ENCODE data around the gene ADCY5.

ADCY5 gene

DNA sequence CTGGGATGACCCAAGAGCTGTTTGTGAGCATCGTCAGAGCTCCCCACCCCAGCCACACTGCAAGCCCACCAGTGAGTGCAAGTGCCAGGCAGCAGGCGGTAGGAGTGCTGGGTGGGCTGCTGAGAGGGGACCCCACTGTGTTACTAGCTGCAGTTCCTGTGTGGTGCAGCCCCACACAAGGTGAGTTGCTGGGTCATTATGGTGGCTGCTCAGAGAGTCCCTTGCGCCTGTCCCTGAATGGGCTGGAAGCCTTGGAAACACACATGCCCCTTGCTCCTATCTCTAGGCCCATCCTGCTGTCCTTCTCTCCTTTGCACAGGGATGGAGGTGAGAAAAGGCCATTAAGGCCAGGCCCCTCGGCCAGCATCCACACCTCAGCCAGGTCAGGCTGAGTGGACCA lies 163.4 kb downstream of the ADCY5 start:
- DNase-seq (ENCODE audit: low spot score) = no peak

DNA sequence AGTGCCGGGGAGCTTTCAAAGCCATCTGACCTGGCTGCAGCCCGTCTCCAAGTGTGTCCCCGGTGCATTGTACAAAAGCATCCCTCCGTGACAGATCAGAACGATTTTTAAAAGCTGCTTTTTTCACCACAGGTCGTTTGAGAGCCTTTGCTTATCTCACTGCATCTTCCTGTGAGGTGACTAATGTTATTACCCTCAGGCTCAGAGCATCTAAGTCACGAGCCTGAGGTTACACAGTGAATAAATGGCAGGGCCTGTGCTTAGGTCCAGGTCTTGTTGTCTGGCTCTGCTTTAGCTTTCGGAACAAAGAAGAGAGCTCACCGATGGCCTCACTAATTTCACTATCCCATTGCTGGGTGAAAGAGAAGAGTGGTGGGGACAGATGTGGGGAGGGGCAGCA lies 163.8 kb downstream of the ADCY5 start:
- no peak for DNase-seq (ENCODE audit: low spot score)

DNA sequence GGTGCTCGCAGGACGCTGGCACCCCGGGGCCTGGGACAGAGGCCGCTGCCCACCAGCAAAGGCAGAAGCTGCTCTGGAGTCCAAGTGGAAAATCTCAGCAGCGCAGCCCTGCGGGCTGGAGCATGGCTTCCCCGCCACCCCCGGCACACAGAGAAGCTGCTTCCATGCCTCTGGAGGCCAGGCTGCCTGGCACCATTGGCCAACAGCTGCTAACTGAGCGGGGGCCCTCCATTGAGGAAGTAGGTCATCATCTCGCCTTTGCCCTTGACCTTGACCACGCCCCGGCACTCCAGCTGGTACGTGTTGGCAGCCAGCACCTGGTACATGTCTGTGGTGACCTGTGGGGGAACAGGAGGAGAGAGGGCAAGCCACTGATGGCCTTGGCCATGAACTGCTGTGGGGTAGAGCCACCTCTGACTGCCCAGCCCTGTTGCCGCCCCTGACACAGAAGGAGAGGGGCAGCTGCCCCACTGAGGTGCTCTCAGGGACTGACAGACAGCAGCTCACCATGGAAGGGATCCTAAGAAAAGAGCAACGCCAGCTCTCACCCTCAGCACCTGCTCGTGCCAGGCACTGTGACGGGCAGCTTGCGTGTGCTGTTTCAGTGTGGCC lies 164.4 kb downstream of the ADCY5 start:
- no peak for DNase-seq (ENCODE audit: low spot score)

DNA sequence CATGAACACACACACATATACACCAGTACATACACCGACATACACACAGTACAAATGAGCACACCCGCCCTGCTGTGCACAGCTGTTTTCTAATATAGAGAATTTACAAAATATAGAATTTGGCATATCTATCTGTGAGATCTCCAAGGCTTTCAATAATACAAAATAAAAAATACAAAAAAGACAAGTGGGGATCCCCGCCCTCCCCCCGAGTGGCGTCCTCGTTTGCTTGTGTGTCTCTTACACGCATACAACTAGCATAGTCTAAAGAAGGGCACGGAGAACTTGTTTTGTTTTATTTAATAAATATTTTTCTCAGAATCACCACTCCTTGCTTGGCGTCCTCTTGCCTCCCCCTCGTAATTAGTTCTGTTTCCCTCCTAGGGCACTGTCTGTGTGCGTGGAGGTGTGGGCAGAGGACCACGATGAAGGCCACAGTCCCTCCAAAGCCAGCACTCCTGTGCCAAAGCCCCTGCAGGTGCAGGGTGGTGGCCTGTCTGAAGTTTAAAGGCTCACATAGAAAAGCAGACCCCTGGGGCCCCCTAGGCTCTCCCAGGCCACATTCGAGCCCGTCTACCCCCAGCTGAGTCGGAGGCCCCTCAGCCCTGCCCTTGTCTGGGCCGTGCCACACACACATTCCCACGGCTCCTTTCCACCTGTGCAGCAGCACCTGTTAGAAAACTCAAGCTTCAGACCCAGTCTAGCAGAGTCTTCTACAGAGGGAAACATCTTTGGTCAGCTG lies 165.1 kb downstream of the ADCY5 start:
- no peak for DNase-seq (ENCODE audit: low spot score)

DNA sequence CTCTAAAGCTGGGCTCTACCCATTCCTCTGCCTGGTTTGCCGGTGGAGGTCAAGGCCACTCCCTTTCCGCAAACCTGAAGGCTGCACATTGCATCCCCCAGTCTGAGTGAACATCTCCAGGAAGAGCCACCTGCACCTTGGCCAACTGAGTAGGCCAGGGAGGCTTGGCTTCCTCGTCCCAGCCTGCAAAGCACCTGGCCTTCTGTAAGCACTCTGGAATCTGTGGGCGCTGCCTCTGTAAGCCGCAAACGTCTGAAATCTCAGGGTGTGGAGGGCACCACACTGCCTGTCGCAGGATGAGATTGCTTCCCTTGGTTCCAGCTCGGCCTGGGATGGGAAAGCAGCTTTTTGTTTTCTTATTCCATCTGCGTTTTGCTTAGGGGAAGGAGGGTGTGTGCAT lies 165.8 kb downstream of the ADCY5 start:
- no peak for DNase-seq (ENCODE audit: low spot score)

DNA sequence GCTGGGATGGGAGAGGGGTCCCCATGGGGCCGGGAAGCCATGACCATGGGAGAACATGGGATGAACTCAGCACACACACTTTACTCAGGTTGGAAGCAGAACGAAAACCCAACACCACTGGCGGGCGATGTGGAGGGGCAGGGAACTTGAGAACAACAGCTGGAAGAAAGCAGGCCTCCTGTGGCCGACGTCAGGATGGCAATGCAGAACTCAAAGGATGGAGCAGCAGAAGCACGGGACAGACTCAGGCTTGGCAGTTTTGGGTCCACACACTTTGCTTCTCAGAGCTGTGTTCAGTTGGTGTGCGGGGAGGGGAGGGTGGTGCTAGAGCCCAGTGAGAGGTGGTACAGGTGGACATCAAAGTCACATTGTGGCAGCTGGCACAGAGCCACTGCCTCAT lies 166.4 kb downstream of the ADCY5 start:
- DNase-seq (ENCODE audit: low spot score) = no peak

DNA sequence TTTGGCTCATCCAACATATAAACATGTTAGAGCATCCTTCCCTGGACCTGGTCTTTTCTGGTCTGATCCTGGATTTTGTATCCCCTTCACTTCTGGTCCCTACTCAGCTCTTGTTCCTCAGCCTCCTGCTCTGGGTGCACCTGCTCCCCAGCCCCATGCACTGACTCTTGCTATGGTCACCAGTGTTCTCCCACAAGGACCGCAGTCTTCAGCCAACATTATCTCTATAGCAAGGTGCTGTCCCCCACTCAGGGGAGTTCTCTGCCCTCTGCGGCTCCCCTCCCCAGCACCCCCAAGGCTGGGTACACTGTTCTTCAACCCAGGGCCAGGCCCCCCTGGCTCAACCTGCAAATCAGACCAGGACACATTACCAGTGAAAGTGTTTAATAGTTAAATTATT lies 167.0 kb downstream of the ADCY5 start:
- DNase-seq (ENCODE audit: low spot score) = no peak

DNA sequence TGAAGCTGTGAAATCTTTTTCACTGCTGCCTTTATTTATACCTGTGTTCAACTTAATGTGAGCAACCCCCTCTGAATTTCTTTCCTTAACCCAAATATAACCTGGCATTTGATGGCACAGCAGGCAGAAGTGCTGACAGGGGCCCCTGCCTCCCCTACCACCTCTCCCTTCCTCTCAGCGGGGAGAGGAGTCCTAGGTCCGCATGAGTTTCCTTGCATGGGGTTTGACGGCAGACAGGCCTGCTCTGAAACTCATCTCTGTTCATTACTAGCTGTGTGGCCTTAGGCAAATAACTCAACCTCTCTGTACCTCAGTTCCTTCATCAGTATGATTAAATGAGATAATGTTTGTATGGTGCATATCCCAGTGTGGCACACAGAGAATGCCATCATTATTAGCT lies 167.5 kb downstream of the ADCY5 start:
- no peak for DNase-seq (ENCODE audit: low spot score)

DNA sequence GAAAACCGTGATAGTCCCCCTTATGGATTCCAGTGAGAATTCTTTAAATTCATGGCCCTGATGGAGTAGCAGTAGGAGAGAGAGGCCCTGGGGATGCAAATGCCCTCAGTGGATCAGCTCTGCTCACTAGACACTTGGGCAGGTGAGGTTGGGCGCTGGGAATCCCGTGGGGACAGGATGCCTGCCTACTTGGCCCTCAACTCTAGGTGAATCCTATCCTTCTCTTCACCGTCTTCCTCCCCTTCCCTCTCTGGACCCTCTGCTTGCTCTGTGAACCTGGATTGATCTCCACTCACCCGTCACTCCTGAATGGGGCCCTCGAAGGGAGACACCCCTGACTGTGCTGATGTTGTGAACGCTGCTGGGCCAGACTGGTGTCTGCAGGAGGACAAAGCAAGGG lies 169.8 kb downstream of the ADCY5 start:
- DNase-seq (ENCODE audit: low spot score) = no peak

DNA sequence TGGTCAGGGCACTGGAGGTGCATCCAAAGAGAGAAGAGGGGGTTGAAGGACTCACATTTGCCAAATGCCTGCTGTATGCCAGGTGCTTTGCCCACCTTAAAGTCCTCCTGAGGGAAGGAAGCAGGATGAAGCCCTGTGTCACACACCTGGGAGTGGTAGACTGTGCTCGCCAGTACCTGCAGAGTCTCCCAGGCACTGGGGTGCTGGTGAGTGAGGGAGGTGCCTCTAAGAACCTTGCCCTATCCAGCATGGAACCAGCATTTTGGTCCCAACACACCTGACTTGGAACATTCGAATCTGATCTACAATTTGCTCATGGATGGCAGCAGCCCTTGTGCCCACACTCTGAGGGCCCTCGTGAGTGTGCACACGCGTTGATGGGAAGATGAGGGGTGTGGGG lies 170.4 kb downstream of the ADCY5 start:
- no peak for DNase-seq (ENCODE audit: low spot score)

DNA sequence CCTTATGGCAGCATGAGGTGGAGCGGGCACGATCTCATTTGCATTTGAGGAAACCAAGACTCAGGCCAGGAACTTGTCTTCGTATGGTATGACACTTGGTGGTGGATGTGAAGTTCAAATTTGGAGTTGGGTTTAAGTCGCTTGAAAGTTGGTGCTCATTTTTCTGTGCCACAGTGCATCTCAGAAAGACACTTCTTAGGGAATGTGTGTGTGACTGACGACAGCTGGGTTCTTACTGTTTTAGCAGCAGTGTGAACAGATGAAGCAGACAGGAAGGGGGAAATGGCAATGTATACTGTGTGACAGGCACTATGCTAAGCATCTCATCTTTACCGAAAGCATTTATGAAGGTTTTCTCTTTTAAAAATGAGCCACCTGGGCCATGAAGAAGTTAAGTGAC lies 171.8 kb downstream of the ADCY5 start:
- no peak for DNase-seq (ENCODE audit: low spot score)

DNA sequence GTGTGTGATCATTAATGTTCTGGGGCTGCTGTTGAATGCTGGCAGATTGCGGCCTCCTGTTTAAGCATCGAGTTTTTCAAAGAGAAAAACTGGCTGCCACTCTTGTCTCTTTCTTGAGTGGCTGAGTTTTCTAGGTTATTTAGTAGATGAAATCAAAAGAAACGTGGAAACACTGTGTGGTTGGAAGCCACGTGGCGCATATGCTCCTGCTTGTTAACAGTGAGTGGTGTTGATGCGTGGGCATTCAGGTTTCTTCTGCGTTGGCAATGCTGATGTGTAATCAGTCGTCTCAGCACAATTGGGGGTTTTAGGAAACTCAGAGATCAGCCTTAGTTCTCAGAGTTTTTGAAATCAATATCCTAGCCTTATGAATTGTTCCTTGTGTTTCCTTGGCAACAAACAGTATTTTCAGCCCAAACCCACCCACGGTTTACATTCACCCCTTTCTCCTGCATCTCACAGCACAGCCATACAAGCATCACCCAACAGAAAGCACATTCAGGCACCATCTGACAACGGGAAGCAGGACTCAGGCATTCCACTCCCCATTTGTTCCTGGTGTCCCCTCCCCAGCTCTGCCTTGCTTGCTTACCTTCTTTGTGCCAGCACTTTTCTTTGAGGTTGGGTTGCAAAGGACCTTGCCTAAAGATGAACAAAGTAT lies 172.4 kb downstream of the ADCY5 start:
- no peak for DNase-seq (ENCODE audit: low spot score)

DNA sequence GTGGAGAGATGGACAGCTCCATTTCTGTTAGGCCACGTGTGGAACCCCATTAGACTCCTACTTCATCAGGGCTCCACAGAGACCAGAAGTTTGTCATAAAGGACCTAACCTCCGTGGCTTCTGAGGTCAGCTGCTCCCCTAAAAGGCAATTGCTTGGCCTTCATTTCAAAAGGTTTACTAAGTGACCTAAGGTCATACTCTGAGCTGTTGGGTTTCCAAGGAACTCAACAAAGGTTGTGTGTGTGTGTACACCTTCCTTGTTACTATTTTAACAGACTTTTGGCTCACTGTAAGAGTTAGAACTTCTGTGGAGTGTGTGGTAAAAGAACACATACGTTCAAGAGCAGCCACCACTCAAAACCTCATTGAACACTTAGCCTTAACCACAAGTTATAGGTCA lies 173.2 kb downstream of the ADCY5 start:
- DNase-seq (ENCODE audit: low spot score) = no peak

DNA sequence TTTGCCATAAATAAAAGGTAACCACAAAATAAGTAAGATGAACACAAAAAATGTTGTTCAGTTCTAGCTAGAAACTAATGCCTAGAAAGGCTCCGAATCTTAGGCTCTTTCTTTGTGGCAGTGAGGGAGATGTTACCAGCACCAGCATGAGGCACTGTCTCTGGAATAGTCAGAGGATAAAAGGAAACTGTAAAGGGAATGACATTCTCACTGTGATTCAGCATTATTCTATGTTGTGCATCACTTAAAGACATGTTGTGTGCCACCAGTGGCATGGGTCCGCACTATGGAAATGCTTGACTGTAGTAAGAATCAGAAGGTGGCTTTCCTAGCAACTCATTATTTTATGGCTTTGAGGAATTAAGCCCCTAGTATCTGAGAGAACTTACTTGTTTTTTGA lies 176.3 kb downstream of the ADCY5 start:
- DNase-seq (ENCODE audit: low spot score) = no peak

DNA sequence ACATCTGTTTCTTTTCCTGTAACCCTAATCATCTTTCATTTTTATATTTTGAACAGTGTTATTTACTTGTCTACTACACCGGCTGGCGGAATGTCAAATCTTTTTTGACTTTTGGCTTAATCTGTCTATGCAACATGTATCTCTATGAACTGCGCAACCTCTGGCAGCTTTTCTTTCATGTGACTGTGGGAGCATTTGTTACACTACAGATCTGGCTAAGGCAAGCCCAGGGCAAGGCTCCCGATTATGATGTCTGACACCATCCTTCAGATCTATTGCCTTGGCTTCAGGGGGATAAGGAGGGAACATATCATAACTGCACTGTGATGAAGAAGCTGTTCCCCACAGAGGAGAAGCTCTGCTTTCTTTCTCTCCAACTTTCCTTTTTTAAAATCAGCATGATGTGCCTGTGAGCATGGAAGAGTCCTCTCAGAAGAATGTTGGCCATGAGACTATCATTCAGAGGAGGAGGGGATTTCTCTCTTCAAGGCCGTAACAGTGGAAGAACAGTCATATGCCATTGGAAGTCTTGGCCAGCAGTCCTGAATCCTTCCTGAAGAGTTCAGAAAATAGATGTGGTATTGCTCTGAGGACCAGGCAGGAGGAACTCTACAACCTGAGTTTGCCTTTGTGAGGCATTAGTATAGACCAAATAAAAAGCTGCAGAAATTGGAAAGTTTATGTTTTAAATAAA lies 177.3 kb downstream of the ADCY5 start:
- no peak for DNase-seq (ENCODE audit: low spot score)

DNA sequence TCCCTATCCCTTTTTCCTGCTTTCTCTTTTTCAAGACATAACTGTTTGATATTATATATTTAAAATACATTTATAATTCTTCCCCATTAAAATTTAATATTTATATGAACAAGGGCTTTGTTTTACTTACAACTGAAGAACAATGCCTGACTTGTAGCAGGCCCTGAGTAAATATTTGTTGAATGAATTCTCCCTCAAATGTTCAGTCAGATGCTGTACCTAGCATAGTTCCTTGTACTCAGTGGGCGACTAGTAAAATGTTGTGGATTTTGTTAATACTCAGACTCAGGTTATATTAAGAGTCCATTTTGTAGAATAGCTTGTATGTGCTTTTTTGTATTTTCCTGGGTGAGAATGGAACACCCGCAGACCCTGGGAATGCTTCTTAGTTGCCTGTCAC lies 178.1 kb downstream of the ADCY5 start:
- no peak for DNase-seq (ENCODE audit: low spot score)

DNA sequence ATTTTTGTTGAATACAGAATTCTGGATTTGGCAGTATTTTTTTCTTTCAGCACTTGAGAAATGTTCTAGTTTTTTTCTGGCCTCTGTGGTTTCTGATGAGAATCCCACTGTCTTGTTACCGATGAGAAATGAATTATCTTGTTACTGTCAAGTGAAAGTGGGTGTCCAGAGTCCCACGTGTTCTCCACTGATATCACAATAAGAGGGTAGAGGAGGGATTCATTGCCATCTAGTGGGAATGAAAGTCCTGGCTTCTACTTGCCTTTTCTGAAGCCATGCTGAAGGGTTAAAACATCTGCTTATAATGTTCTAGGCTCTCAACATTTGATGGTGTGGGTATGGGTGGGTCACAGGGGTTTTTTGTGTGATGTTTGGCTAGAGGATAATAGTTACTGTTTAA lies 181.1 kb downstream of the ADCY5 start:
- no peak for DNase-seq (ENCODE audit: low spot score)

DNA sequence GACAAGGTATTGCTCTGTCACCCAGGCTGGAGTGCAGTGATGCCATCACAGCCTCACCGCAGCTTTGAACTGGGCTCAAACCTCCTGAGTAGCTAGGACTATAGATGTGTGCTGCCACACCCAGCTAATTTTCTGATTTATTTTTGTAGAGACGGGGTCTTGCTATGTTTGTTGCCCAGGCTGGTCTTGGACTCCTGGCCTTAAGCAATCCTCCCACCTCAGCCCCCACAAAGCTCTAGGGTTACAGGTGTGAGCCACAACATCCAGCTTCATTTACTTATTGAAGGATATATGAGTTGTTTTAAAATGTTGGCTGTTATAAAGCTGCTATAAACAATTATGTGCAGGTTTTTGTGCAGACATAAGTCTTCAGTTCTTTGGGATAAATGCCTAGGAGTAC lies 184.9 kb downstream of the ADCY5 start:
- DNase-seq (ENCODE audit: low spot score) = no peak

DNA sequence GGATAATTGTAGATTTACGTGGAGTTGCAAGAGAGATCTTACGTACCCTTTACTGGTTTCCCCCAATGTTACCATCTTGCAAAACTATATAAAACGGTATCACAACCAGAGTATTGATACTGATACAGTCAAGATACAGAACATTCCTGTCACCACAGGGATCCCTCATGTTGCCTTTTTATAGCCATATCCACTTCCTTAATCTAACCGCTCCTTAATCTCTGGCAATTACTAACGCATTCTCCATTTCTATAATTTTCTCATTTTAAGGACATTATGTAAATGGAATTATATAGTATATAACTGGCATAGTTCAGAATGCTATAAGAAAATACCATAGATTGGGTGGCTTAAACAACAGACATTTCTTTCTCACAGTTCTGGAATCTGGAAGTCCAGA lies 186.0 kb downstream of the ADCY5 start:
- DNase-seq (ENCODE audit: low spot score) = no peak

DNA sequence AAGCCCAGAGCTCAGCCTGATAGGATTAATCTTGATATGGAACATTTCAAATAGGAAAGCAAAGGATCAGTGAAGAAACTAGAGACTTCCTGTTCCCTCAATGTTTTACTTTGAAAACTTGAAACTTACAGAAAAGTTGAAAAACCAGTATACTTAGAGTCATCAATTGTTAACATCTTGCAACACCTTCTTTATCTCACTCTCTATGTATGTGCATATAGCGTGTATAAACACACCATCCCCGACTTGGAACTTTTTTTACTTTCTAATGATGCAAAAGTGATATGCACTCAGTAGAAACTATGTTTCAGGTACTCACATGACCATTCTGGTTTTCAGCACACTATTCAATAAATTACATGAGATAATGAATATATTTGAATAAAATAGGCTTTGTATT lies 186.7 kb downstream of the ADCY5 start:
- no peak for DNase-seq (ENCODE audit: low spot score)

DNA sequence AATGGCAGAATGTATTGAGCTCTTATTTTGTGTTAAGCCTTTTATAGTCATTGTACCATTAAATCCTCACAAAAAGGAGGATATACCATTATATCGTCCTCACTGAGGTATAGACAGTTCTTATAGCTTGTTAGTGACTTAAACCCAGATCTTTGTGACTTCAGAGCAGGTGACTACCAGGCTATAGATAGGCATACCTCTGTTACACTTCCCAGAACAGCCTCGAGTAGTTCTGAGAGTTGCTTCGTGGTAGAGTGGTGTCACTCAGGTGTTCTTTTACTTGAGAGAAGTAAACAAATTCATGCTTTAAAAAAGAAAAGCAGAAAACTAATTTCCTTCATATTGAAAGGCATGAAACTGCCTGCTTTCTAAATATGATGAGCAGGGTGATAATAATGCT lies 187.2 kb downstream of the ADCY5 start:
- no peak for DNase-seq (ENCODE audit: low spot score)

DNA sequence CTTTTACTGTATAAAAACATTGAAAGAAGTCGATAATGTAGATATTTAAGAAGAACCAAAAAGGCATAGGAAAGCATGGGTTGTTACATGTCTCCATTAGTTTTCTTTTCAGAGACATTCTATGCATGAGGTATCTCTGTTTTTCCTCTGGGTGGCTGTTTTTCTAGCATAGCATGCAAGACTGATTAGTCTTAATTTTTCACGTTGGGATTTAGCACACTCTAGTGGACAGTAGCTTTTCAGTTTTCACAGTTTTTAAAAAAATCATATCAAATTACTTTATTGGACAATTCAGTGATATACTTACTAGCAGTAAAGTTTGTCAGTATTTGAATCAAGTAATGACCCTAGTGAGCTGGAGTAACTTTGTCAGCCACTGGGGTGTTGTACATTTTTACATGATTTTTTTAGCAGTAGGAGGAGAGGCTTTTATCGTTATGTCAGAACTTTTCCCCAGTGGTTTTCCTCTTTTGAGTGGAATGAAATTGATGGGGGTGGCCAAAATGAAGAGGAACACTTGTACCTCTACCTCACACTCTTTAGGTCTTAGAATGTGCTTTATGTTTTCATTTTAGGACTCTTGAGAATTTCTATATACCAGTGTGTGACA lies 190.0 kb downstream of the ADCY5 start:
- DNase-seq (ENCODE audit: low spot score) = no peak

DNA sequence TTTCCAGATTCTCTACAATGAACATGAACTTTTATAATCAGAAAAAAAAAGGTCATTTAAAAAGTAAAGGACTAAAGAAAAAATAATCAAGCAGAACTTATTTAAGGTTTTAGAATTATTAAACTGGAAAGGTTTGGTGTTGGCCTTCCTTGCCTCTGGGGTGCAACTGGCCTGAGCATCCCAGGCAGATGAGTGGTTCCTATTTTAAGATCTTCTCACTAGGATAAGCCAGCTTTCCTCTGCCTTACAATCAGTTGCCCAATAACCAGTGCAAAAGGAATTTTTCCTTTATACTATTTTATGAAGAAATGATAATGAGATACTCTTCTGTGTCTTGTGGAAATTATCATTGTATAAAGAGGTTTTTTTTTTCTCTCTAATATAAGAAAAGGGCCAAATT lies 190.5 kb downstream of the ADCY5 start:
- no peak for DNase-seq (ENCODE audit: low spot score)
